Measurements from ENCODE around the gene ACKR2.

GRCh38 chr3:42829628-42830436 is 20.6 kb downstream of the ACKR2 start:
- TF ChIP-seq POLR2AphosphoS5 (IDR thresholded peaks at IDR 0.05) (no peak), CTCF (IDR thresholded peaks at IDR 0.05) (no peak)

Measured in prostate gland (tissue), 2 donors.